Activated naive CD4-positive, alpha-beta T cell treated with anti-CD3 and anti-CD28 coated beads, Interleukin-2, amount 50 U/mL, for 72 hours (primary cell): Measurements from ENCODE around the gene MICAL3. TPM values are rescaled to one million over a fixed set of nuclear protein-coding genes. Genes with fewer than 3 reads are reported as not detected.
"Not testable (repeated sequence)": the region's sequence is repeated elsewhere in the genome, so short reads cannot be mapped to it uniquely, and the experiment has no call there.

Source experiments
- ATAC-seq, 2 donors: fragments of 150-1000 bp; cut with Tn5 transposase; 2 replicates each; pipeline ENCODE4 v1.10.0; 2021; ENCODE audit warnings: mild to moderate bottlenecking in 2 of 2, moderate library complexity in 2 of 2
- DNase-seq, 2 donors: peaks; one replicate each; pipeline ENCODE4 v3.0.0; 2021 to 2022; ENCODE audit warnings: low spot score in 2 of 2
- H3K27ac Mint-ChIP-seq, 2 donors: one replicate each; pipeline ENCODE4 v1.8.0; 2022; ENCODE audit warnings: mild to moderate bottlenecking in 2 of 2, mixed read lengths in 2 of 2
- H3K36me3 Mint-ChIP-seq, 2 donors: one replicate each; pipeline ENCODE4 v1.8.0; 2022; ENCODE audit warnings: mixed read lengths in 2 of 2
- H3K9me3 Mint-ChIP-seq, 2 donors: one replicate each; pipeline ENCODE4 v1.8.0; 2022; ENCODE audit warnings: mixed read lengths in 2 of 2
- total RNA-seq, 2 donors: library from RNA; stranded (reverse); gene quantifications; one replicate each; pipeline ENCODE4 v1.2.3, GENCODE V29; 2022

MICAL3 gene
- total RNA-seq, 2 donors from 2014 or later: 19.5 to 30.2 TPM

DNA sequence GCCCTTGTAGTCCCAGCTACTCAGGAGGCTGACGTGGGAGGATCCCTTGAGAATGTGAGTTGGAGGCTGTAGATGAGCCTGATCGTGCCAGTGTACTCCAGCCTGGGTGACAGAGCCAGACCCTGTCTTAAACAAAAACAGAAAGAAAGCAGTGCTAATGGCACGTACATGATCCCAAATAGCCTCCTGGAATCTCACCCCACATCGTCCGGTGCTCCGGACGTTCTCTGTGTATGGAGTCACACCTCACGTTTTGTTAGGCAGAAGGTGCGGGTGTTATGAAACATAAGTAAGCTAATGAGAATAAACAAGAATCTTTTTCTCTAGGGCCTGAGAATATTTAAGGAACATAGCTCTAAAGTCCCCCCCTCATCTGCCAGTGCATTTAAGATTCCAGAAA lies 23.7 kb upstream of the MICAL3 start:
- DNase-seq: no peak
- Mint-ChIP-seq H3K27ac (no peak overlapping the region), H3K36me3 (no peaks in the 10 kb centered on the region), H3K9me3 (no peaks in the 10 kb centered on the region)
- ATAC-seq: no peak

DNA sequence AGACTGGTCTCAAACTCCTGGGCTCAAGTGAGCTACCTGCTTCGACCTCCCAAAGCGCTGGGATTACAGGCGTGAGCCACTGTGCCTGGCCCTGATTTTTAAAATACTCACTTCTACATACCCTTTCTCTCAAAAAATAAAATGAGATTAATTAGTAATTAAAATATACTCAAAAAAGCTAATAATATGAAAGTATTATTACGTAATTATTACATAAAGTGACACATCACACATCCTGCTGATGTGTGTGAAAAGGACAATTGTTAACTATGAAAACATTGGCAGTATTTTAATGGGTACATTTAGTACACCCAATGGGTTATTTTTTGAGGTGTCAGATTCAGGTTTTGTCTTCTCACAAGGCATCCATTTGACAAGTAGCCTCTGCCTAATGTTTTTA lies 21.4 kb upstream of the MICAL3 start:
- H3K9me3 Mint-ChIP-seq: no peaks in the 10 kb centered on the region
- no peak for DNase-seq
- no peak overlapping the region for H3K27ac Mint-ChIP-seq

DNA sequence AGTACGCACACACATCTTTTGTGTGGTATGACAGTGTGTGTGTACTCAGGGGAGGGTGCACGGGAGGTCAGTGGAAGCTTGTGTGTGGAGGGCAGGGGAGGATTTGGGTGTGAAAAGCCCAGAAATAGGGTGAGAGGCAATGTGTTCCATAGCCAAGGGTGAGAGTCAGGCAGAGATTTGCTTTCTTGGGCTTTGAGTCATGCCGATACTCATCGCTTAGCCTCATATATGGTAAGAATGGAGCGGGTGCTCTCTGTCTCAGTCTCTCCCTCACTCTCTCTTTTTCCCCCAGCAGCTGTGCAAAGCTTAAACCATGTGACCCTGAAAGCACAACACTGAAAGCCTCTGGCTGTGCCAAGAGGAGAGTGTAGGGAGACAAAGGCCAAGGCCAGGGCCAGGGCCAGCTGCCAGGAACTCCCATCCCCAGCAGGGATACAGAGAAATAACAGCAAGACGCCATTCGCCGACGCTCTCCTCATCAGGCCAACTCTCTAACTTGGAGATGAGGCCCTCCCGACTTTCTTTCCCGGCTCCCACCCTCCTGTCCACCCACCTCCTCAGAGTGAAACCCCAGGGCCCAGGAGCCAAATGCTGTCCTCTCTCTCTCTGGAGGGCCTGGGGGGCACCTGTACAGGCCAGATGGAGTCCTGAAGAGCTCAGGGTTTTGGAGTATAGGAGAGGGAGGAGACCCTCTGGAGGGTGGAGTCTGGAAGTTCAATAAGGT lies 20.3 kb upstream of the MICAL3 start:
- no peak for ATAC-seq
- no peak for DNase-seq
- H3K27ac Mint-ChIP-seq: no peak overlapping the region
- no peaks in the 10 kb centered on the region for H3K9me3 Mint-ChIP-seq
- no peaks in the 10 kb centered on the region for H3K36me3 Mint-ChIP-seq

More for the DNA sequence above, 21.4 kb upstream of the MICAL3 start:
- no peak for ATAC-seq
- no peaks in the 10 kb centered on the region for H3K36me3 Mint-ChIP-seq

DNA sequence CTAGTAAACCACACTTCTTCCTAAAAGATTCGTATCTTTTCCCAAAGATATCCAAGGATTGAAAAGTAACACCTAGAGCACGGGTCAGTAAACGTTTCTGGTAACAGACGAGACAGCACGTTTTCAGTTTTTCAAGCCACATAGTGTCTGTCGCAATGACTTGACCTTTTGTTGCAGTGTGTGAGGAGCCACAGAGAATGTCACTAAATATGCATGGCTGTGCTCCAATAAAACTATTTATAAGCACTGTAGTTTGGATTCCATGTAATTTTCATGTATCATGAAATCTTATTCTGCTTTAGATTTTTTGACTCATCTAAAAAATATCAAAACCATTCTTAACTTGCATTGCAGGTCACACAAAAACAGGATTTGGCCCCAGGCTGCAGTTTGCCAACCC lies 18.3 kb upstream of the MICAL3 start:
- H3K27ac Mint-ChIP-seq: no peak overlapping the region
- DNase-seq: no peak
- ATAC-seq: no peak
- no peaks in the 10 kb centered on the region for H3K36me3 Mint-ChIP-seq
- H3K9me3 Mint-ChIP-seq: no peaks in the 10 kb centered on the region

DNA sequence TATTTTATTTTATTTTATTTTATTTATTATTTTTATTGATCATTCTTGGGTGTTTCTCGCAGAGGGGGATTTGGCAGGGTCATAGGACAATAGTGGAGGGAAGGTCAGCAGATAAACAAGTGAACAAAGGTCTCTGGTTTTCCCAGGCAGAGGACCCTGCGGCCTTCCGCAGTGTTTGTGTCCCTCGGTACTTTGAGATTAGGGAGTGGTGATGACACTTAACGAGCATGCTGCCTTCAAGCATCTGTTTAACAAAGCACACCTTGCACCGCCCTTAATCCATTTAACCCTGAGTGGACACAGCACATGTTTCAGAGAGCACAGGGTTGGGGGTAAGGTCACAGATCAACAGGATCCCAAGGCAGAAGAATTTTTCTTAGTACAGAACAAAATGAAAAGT lies 16.5 kb upstream of the MICAL3 start:
- not testable (repeated sequence) for H3K27ac Mint-ChIP-seq, DNase-seq, ATAC-seq, H3K9me3 Mint-ChIP-seq, H3K36me3 Mint-ChIP-seq

DNA sequence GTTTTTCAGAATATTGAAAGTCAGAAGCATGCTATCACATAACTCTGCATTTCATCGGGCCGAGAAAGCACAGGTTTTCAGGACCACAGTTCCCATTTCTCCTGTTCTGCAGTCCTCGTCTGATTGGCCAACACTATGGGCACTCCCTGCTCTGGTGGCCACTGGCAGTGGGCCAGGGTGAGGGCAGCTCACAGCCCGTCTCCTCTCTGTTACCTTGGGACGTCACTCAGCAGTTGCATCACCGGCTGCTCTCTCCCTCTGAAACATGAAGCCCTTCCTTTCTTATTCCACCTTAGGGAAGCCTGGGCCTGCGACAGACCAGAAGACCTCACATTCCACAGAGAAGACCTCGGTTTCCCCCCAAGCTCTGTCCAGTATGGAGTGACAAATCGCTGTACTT lies 11.4 kb upstream of the MICAL3 start:
- no peaks in the 10 kb centered on the region for H3K36me3 Mint-ChIP-seq
- H3K27ac Mint-ChIP-seq: no peak overlapping the region
- no peaks in the 10 kb centered on the region for H3K9me3 Mint-ChIP-seq
- ATAC-seq: no peak
- no peak for DNase-seq

DNA sequence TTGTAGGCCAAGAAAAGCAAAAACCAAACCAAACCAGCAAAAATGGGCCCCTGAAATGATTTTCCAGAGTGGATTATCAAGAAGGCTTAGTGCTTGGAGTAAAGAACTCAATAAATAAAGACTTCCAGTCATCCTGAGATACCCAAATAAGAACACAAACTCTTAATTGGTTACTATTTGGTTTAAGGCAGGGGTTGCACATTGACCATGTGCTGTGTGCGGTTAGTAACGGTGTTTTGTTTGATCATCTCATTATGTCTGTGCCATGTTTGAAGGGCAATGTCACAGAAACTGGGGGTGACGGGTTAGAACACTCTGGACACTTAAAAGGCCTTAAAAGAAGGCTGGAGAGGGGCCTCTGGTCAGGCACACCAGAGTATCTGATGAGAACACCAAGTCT lies 9.7 kb upstream of the MICAL3 start:
- no peak for ATAC-seq
- Mint-ChIP-seq H3K9me3 (no peaks in the 10 kb centered on the region), H3K36me3 (no peaks in the 10 kb centered on the region), H3K27ac (no peak overlapping the region)
- no peak for DNase-seq

DNA sequence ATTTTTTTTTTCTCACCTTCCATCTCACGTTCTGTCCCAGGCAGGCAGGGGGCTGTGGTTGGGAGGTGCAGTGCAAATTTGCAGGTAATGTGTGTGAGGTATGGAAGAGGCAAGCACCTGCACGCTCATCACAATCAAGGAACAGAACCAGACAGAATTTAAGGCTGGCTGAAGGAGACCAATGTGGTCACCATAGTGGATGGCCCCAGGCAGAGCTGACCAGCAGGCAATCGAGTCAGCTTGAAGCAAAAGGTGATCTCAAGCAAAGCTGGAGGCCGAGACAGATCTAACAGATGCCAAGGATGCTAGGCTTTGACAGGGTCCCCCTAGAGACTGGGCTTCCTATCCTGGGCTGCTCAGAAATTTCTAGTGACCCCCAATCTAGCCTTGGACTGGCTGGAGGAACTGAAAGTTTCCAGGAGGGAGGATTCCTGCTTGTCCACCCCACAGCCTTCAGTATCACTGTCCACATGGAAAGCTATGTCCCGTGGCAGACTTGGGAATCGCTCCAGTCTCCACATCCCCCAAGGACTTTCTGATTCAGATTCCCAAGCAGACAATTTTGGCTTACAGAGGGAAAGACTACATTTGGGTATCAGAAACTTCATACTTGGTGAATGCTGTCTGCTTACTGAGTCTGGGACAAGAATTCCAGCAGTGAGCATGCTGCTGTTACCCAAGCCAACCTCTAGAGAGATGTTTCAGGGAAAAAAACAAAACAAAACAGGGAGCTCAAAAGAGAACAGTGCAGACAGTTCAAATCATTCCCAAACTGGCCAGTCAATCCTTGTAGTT lies 9.0 kb upstream of the MICAL3 start:
- Mint-ChIP-seq H3K9me3 (no peaks in the 10 kb centered on the region), H3K36me3 (no peaks in the 10 kb centered on the region), H3K27ac (no peak overlapping the region)
- no peak for ATAC-seq
- DNase-seq: no peak

DNA sequence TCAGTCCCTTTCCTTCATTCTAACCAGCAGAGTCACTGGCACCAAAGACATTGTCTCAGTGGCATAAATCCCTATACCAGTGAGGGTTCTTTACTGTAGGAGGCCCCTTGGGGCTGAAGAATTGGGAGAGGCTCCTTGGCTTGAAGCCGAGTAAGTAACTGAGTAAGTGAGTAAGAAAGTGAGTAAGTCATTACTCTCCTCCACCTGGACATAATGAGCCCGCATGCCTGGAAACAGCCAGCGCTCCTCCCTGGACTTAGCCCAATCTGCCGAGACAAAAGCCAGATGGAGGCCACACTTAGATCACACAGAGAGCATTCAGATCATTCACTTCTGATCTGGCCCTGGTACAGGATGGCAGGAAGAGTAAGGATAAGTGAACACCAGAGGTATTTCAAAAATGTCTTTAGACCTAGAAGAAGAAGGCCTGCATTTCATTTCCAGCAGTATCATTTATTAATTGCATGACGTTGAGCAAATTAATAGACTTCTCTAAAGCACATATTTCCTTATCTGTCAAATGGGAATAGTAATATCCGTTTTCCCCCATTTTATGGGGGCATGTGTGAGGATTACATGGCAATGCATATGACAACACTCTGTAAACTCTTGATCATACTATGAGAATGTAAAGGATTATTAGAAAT lies 8.2 kb upstream of the MICAL3 start:
- Mint-ChIP-seq H3K9me3 (no peaks in the 10 kb centered on the region), H3K36me3 (no peaks in the 10 kb centered on the region), H3K27ac (no peak overlapping the region)
- DNase-seq (no peak), ATAC-seq (no peak)

DNA sequence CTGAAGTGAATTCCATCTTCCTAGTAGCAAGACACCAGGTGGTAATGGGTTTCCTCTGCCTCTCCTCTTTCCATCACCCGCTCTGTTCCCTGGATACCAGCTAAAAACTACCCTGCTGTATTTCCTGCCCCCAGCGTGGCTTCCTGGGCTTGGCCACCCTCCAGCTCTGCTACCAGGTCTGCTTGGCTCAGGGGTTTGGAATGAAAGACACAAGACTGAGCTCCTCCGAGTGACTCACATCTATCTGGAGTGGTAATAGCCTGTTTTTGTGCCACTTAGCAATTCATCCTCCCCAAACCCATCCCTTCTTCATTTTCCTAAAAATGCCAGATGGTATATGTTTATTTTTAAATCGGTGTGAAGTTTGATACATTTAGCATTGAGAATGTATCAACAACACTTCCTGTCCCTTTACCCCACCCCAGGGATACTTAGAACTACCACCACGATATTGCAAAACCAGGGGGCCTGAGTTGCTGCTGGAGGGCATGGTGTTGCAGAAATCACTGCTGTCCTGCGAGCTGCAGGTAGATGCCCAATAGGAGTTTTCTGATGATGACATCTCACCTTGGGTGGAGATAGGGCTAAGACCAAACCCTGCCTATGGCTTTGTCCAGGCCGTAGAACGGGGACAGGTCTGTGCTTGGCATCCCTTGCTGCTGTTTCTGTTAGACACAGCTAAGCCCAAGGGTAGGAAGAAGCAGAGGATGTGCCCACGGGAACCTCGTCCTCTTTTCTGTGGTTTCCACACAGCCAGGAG lies 7.5 kb upstream of the MICAL3 start:
- H3K9me3 Mint-ChIP-seq: no peaks in the 10 kb centered on the region
- no peak for ATAC-seq
- H3K36me3 Mint-ChIP-seq: no peaks in the 10 kb centered on the region

DNA sequence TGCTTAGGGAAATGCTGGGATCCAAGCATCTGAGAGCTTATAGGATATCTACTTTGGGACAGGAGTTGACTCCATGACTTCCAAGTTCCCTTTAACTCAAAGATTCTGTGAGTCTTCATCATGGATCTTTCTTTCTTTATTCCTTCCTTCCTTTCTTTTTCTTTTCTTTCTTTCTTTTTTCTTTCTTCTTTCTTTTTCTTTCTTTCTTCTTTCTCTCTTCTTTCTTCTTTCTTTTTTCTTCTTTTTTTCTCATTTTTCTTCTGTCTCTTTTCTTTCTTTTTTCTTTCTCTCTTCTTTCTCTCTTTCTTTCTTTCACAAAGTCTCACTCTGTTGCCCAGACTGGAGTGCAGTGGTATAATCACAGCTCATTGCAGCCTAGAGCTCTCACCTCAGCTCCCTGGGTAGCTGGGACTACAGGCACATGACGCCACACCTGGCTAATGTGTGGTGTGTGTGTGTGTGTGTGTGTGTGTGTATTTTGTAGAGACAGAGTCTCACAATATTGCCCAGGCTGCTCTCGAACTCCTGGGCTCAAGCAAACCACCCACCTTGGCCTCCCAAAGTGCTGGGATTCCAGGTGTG lies 5.4 kb upstream of the MICAL3 start:
- no peak overlapping the region for H3K27ac Mint-ChIP-seq
- ATAC-seq (no peak), DNase-seq (no peak)
- H3K9me3 Mint-ChIP-seq: no peaks in the 10 kb centered on the region
- no peaks in the 10 kb centered on the region for H3K36me3 Mint-ChIP-seq

More for the DNA sequence above, 7.5 kb upstream of the MICAL3 start:
- H3K27ac Mint-ChIP-seq: no peak overlapping the region
- DNase-seq: no peak

DNA sequence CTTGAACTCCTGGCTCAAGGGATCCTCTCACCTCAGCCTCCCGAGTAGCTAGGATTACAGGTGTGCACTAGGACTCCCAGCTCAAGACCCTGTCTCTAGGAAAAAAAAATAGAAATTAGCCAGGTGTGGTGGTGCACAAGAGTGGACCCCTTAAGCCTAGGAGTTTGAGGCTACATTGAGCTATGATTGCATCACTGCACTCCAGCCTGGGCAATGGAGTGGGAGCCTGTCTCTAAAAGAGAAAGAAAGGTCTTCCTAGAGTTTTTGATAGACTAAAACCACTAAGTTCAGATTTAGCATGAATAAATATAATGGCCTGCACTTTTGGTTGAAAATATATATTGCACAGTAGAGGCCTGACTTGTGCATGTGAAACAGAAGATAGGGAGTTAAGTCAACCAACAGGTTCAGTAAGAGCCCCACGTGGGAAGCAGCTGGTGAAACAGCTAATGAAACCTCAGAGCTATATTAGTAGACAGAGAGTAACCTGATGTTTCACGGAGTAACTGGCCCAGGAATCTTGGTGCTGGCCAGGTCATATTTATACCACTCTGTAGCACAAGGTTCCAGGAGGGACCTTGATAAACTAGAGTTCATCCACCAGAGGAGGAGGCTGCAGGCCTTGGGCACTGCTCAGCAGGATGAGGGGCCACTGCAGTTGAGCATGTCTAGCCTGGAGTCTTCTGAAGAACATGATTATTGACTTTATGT lies 4.6 kb upstream of the MICAL3 start:
- H3K9me3 Mint-ChIP-seq: no peaks in the 10 kb centered on the region
- no peak overlapping the region for H3K27ac Mint-ChIP-seq
- no peak for ATAC-seq
- DNase-seq: no peak
- no peaks in the 10 kb centered on the region for H3K36me3 Mint-ChIP-seq

DNA sequence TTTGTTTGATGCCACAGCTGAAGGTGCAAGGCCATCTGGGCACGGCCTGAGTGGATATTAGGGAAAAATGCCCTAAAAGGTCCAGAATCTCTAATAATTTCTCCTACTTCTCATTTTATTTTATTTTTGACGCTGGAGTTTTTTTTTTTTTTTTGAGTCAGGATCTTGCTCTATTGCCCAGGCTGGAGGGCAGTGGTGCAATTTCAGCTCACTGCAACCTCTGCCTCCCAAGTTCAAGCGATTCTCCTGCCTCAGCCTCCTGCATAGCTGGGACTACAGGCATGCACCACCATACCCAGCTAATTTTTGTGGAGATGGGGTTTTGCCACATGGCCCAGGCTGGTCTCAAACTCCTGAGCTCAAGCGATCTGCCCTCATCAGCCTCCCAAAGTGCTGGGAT lies 1.5 kb upstream of the MICAL3 start:
- not testable (repeated sequence) for DNase-seq, H3K27ac Mint-ChIP-seq, H3K36me3 Mint-ChIP-seq

DNA sequence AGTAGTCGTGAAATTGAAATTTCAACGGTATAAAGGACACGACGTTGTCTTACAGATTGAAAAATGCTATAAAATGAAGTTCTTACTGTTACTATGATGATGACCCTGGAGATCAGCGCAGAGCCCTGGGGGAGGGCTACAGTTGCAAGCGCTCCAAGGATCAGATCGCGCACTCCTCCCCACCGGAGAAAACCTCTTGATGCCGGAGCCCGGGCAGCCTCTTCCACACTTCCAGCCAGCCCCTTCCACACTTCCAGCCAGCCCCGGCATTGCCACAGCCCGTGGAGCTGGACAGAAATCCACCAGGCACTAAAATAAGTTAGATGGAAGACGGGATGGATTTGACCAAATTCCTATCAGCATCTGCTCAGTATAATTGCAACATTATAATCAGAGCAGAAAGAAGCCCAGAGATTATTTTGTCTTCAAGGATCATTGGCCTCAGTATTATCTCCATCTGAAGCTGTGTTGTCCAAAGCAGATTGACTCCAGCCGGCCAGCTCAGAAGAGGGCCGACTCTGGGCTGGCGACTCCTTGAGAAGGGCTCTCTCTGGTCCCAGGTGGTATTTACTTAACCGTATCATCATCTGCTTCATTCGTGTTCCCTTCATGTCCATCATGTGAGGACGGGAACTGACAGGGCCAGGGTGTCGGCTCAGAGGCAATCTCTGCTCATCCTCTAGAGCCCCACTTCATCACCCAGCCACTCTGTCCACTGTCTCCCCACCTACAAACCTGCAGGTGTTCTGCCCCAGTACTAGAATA lies 777 bp upstream of the MICAL3 start:
- no peak for ATAC-seq
- no peak for DNase-seq
- no peak overlapping the region for H3K27ac Mint-ChIP-seq
- no peaks in the 10 kb centered on the region for H3K36me3 Mint-ChIP-seq
- H3K9me3 Mint-ChIP-seq: no peaks in the 10 kb centered on the region

More for the DNA sequence above, 1.5 kb upstream of the MICAL3 start:
- not testable (repeated sequence) for H3K9me3 Mint-ChIP-seq, ATAC-seq

DNA sequence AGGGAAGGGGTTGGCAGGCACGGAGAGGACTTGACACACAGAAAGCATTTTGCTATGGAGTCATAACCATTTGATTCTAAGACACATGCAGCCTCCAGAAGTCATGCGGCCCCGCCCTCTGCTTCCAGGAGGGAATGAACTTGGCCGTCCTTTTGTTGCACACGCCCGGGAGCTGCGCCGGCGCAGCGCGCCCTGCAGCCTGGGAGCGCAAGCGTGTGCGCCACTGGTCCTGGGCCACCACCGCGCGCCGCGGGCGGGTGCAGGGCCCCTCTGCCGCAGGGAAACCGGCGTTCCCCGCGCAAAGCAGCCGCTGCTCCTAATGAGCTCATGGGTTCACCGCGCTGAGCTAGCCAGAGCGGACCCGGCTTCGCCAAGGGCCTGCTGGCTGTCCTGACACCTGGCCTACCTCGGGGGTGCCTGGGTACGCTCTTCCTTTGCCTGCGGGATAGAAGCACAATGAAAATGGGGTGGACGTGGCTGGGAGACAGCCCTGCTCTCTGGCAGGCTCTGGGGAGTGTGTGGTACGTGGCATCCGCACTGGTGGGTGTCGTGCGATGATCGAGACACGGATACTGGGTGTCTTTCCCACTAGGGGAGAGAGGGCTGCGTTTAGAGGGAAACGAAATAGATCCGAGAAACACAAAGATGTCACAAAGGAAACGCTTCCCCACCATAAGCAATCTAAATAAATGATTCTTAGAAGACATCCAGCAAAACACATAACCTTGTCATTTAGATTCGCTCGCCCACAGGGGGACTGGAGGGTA lies 669 bp downstream of the MICAL3 start:
- Mint-ChIP-seq H3K27ac (no peak overlapping the region), H3K36me3 (no peaks in the 10 kb centered on the region), H3K9me3 (no peaks in the 10 kb centered on the region)
- DNase-seq (peak in 1 of 2 donors; percentile 42), ATAC-seq (peak; percentile 44 to 55)
